ENCODE data around the gene IRF2. TPM values are rescaled to one million over a fixed set of nuclear protein-coding genes. Genes with fewer than 3 reads are reported as not detected.

Gene IRF2
- total RNA-seq, 2 experiments from 2014 or later: 48.1 to 50.9 TPM

DNA sequence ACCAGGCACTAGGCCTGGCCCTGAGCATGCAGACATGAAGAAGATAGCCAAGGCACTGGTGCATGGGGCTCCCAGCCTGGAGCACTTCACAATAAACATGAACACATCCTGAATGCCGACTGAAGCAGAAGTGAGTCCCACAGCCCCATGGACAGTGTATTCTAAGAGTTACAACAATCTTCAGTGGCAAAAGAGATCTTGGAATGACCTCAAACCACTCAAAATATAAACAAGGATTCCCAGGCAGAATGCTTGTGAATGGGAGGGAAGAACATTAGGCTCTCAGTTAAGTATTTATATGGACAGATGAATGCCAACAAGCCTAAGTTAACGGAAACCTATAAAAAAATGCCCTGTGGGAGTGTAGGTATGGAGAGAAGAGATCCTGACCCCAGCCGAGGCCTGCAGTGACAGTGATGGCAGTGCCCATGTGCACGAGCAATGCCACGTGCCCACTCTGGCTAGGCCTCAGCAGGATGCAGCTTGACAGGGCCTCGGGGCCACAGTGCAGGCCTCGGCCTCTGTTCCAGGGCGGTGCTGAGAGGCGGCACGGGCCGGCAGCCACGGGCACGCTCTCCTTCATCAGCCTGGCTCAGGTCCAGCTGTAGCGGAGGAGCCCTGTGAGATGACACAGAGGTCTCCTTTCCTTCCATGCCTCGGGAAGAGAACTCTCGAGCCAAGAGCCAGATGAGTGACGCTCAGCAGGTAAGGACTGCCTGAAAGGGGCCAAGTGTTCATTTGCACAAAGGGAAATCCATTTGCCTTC, 49.2 kb downstream of the IRF2 start:
- H3K4me1 Mint-ChIP-seq (ENCODE audit: low read depth): peaks cover 60% of the 10 kb centered on the region
- intact Hi-C loops (cut with micrococcal nuclease): loop anchor here (5.0 kb wide), 1 partner anchor 917 kb away; no protein-coding TSS in a partner anchor
- peak overlapping the region; percentile 14 for H3K27ac Mint-ChIP-seq
- H3K27me3 Mint-ChIP-seq: no peaks in the 10 kb centered on the region
- peaks cover 3% of the 10 kb centered on the region for H3K9me3 Mint-ChIP-seq
- ChIA-PET POLR2A (no interaction called here), CTCF (no interaction called here)
- H3K4me3 Mint-ChIP-seq: no peak overlapping the region
- DNase-seq: no peak
- H3K36me3 Mint-ChIP-seq: peaks cover 49% of the 10 kb centered on the region

DNA sequence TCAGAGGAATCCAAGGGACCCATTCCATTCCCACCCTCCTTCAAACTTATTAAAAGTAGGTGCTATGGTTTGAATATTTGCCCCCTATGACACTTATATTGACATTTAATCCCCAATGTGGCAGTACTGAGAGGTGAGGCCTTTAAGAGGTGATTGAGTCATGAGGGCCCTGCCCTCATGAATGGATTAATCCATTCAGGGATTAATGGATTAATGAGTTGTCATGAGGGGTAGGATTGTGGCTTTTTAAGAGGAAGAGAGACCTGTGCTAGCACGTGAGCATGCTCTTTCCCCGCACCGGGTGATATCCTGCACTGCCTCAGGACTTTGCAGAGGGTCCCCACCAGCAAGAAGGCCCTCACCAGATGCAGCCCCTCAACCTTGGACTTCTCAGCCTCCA, 50.1 kb downstream of the IRF2 start:
- ChIA-PET CTCF (no interaction called here), POLR2A (no interaction called here)
- H3K9me3 Mint-ChIP-seq: peaks cover 3% of the 10 kb centered on the region
- peaks cover 63% of the 10 kb centered on the region for H3K4me1 Mint-ChIP-seq (ENCODE audit: low read depth)
- no peak overlapping the region for H3K27ac Mint-ChIP-seq
- intact Hi-C loops (cut with micrococcal nuclease): loop anchor here (5.0 kb wide), 1 partner anchor 918 kb away; no protein-coding TSS in a partner anchor
- peaks cover 54% of the 10 kb centered on the region for H3K36me3 Mint-ChIP-seq
- no peak for DNase-seq
- H3K4me3 Mint-ChIP-seq: no peak overlapping the region
- H3K27me3 Mint-ChIP-seq: no peaks in the 10 kb centered on the region

- H3K9me3 Mint-ChIP-seq: peaks cover 3% of the 10 kb centered on the region
These were observed 51.2 kb downstream of the IRF2 start for GRCh38 chr4:184423003-184423686.

DNA sequence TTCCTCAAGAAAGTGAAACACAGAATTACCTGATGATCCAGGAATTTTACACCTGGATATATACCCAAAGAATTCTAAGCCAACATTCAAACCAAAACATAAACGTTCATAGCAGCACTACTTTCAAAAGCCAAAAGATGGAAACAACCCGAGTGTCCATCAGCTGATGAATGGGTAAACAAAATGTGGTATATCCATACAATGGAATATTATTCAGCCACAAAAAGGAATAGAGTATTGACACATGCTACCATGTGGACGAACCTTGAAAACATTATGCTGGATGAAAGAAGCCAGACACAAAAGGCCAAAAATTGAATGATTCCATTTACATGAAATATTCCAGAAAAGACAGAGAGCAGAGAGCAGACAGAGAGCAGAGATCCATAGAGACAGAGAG, 52.0 kb downstream of the IRF2 start:
- intact Hi-C loops (cut with micrococcal nuclease): loop anchor here (5.0 kb wide), 1 partner anchor 920 kb away; no protein-coding TSS in a partner anchor
- H3K27ac Mint-ChIP-seq: peak overlapping the region; percentile 87
- POLR2A ChIA-PET: interaction anchor here (1.0 to 3.5 kb wide), 3 partner anchors 53 to 139 kb away, joined by 3 to 15 read pairs (median 15); no protein-coding TSS in a partner anchor
- CTCF ChIA-PET: interaction anchor here (1.2 kb wide), 1 partner anchor 158 kb away, joined by 6 read pairs; no protein-coding TSS in a partner anchor
- H3K4me3 Mint-ChIP-seq: no peak overlapping the region
- H3K9me3 Mint-ChIP-seq: peaks cover 3% of the 10 kb centered on the region
- H3K27me3 Mint-ChIP-seq: no peaks in the 10 kb centered on the region
- H3K4me1 Mint-ChIP-seq (ENCODE audit: low read depth): peaks cover 71% of the 10 kb centered on the region
- H3K36me3 Mint-ChIP-seq: peaks cover 62% of the 10 kb centered on the region
- no peak for DNase-seq

More at GRCh38 chr4:184423003-184423686, 51.2 kb downstream of the IRF2 start:
- Mint-ChIP-seq H3K27ac (no peak overlapping the region), H3K4me3 (no peak overlapping the region), H3K36me3 (peaks cover 63% of the 10 kb centered on the region), H3K27me3 (no peaks in the 10 kb centered on the region), H3K4me1 (ENCODE audit: low read depth) (peaks cover 69% of the 10 kb centered on the region)
- DNase-seq: no peak
- intact Hi-C loops (cut with micrococcal nuclease): loop anchor here (5.0 kb wide), 1 partner anchor 919 kb away; no protein-coding TSS in a partner anchor
- POLR2A ChIA-PET: interaction anchor here (1.0 kb wide), 1 partner anchor 52 kb away, joined by 3 read pairs; no protein-coding TSS in a partner anchor
- CTCF ChIA-PET: no interaction called here

GRCh38 chr4:184421533-184422155, 52.7 kb downstream of the IRF2 start:
- CTCF ChIA-PET: interaction anchor here (1.0 to 1.5 kb wide), 5 partner anchors 114 to 158 kb away, joined by 3 to 7 read pairs (median 5); no protein-coding TSS in a partner anchor
- Mint-ChIP-seq H3K4me3 (peak overlapping the region; percentile 64), H3K27ac (peak overlapping the region; percentile 87), H3K9me3 (peaks cover 3% of the 10 kb centered on the region), H3K36me3 (peaks cover 57% of the 10 kb centered on the region), H3K4me1 (ENCODE audit: low read depth) (peaks cover 69% of the 10 kb centered on the region), H3K27me3 (no peaks in the 10 kb centered on the region)
- intact Hi-C loops (cut with micrococcal nuclease): loop anchor here (1.0 to 5.0 kb wide), 5 partner anchors 38 to 921 kb away; partner anchors contain the start of genes CASP3 and PRIMPOL
- POLR2A ChIA-PET: interaction anchor here (1.0 to 3.5 kb wide), 9 partner anchors 13 to 227 kb away, joined by 3 to 15 read pairs (median 10); partner anchors contain the start of genes CASP3, IRF2 and PRIMPOL
- peak; percentile 58 for DNase-seq

GRCh38 chr4:184420881-184421416, 53.4 kb downstream of the IRF2 start:
- H3K4me3 Mint-ChIP-seq: peak overlapping the region; percentile 64
- peaks cover 3% of the 10 kb centered on the region for H3K9me3 Mint-ChIP-seq
- no peaks in the 10 kb centered on the region for H3K27me3 Mint-ChIP-seq
- peak overlapping the region; percentile 87 for H3K27ac Mint-ChIP-seq
- peaks cover 55% of the 10 kb centered on the region for H3K36me3 Mint-ChIP-seq
- CTCF ChIA-PET: interaction anchor here (1.0 to 1.5 kb wide), 8 partner anchors 12 to 157 kb away, joined by 3 to 12 read pairs (median 4); no protein-coding TSS in a partner anchor
- DNase-seq: peak; percentile 41
- intact Hi-C loops (cut with micrococcal nuclease): loop anchor here (1.0 to 5.0 kb wide), 7 partner anchors 38 to 921 kb away; partner anchors contain the start of genes CASP3 and PRIMPOL
- peaks cover 72% of the 10 kb centered on the region for H3K4me1 Mint-ChIP-seq (ENCODE audit: low read depth)
- POLR2A ChIA-PET: interaction anchor here (0.6 to 3.5 kb wide), 14 partner anchors 12 to 776 kb away, joined by 3 to 15 read pairs (median 8); partner anchors contain the start of genes CASP3, IRF2 and PRIMPOL

DNA sequence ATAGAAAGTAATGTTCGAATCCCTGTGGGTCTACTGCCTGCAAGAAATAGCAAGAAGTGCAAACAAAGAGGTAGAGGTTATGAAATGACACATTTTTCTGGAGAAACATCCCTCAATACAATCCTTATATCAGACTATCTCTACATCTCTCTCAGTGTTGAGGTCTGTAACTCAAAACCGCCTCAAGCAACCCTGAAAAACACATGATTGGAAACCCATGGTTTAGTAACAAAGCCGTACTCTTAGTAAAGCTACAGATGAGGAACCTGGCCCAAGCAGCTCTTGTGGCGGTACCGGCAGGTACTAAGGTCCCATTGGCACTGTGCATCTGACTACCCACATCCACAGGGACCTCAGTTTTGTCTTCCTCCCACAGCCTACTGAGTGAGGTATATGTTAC, 53.9 kb downstream of the IRF2 start:
- CTCF ChIA-PET: interaction anchor here (0.9 to 1.5 kb wide), 8 partner anchors 12 to 228 kb away, joined by 3 to 12 read pairs (median 4); partner anchors contain the start of gene CASP3
- H3K27ac Mint-ChIP-seq: peak overlapping the region; percentile 87
- POLR2A ChIA-PET: interaction anchor here (0.6 to 3.5 kb wide), 14 partner anchors 11 to 777 kb away, joined by 3 to 15 read pairs (median 8); partner anchors contain the start of genes CASP3, IRF2 and PRIMPOL
- peak; percentile 57 for DNase-seq
- peaks cover 77% of the 10 kb centered on the region for H3K4me1 Mint-ChIP-seq (ENCODE audit: low read depth)
- intact Hi-C loops (cut with micrococcal nuclease): loop anchor here (1.0 to 5.0 kb wide), 4 partner anchors 94 to 922 kb away; partner anchors contain the start of genes CASP3 and PRIMPOL
- H3K36me3 Mint-ChIP-seq: peaks cover 55% of the 10 kb centered on the region
- no peaks in the 10 kb centered on the region for H3K27me3 Mint-ChIP-seq
- H3K9me3 Mint-ChIP-seq: peaks cover 3% of the 10 kb centered on the region
- H3K4me3 Mint-ChIP-seq: peak overlapping the region; percentile 64

GRCh38 chr4:184419976-184420375, 54.4 kb downstream of the IRF2 start:
- Mint-ChIP-seq H3K27ac (peak overlapping the region; percentile 87), H3K4me1 (ENCODE audit: low read depth) (peaks cover 79% of the 10 kb centered on the region), H3K36me3 (peaks cover 55% of the 10 kb centered on the region), H3K9me3 (peaks cover 3% of the 10 kb centered on the region), H3K4me3 (peak overlapping the region; percentile 64), H3K27me3 (no peaks in the 10 kb centered on the region)
- CTCF ChIA-PET: interaction anchor here (0.9 to 1.5 kb wide), 5 partner anchors 11 to 229 kb away, joined by 3 to 12 read pairs (median 4); partner anchors contain the start of gene CASP3
- POLR2A ChIA-PET: interaction anchor here (1.3 to 3.5 kb wide), 10 partner anchors 11 to 229 kb away, joined by 3 to 15 read pairs (median 10); partner anchors contain the start of genes CASP3, IRF2 and PRIMPOL
- intact Hi-C loops (cut with micrococcal nuclease): loop anchor here (1.0 to 5.0 kb wide), 5 partner anchors 94 to 922 kb away; partner anchors contain the start of genes CASP3, CENPU and PRIMPOL
- DNase-seq: peak; percentile 24

DNA sequence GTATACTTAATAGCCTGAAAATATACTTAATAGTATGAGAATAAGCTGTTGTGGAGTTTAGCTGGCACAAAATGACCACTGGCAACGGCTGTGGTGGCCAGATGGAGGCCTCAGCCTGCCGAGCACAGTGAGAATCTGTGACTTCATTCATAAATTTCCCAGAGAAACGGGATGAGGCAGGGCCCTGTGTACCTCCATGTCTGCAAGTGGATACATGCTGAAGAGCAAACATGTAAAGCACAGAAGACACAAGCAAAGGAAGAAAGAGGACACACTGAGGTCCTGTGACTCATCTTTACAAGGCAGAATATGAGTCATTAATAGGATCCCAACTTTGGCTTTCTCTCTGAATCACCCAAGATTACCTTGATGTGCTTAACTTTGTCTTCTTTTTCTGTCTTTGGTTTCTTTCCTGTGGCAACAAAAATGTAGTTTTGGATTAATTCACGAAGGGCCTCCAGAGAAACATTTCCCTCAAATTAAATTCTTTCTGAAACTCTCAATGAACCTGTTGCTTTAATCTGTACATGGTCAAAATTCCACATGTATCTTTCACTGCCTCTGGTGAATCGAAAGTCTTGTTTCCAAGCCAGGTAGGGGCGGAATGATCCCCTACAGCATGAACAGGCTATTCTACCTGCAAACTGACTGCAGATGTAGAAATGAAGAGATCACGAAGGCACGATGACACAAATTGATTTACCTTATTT, 56.4 kb downstream of the IRF2 start:
- ChIA-PET CTCF (interaction anchor here (1.0 to 1.4 kb wide), 3 partner anchors 106 to 154 kb away, joined by 3 to 8 read pairs (median 4); no protein-coding TSS in a partner anchor), POLR2A (interaction anchor here (0.7 to 1.9 kb wide), 10 partner anchors 56 to 316 kb away, joined by 3 to 11 read pairs (median 4); partner anchors contain the start of genes CENPU and IRF2)
- Mint-ChIP-seq H3K27me3 (no peaks in the 10 kb centered on the region), H3K27ac (peak overlapping the region; percentile 91), H3K9me3 (peaks cover 3% of the 10 kb centered on the region), H3K4me1 (ENCODE audit: low read depth) (peaks cover 90% of the 10 kb centered on the region), H3K4me3 (peak overlapping the region; percentile 23), H3K36me3 (peaks cover 41% of the 10 kb centered on the region)
- intact Hi-C loops (cut with micrococcal nuclease): loop anchor here (1.0 to 5.0 kb wide), 5 partner anchors 56 to 314 kb away; partner anchors contain the start of genes CENPU and IRF2
- peak; percentile 23 for DNase-seq

Measured in activated CD4-positive, alpha-beta memory T cell treated with anti-CD3 and anti-CD28 coated beads for 36 hours (primary cell).